HepG2 (cell line): ENCODE results near the gene PEX3. TPM values are rescaled to one million over a fixed set of nuclear protein-coding genes. Genes with fewer than 3 reads are reported as not detected.
A peak's percentile ranks its signal among the peaks of the same experiment; 100 is the strongest.

Source experiments
- ATAD3A ChIP-seq: sonication (generic); formaldehyde crosslinking; IDR thresholded peaks from 2 replicates; pipeline ENCODE4 v1.4.0; 2020; ENCODE audit warnings: missing genetic modification reagents
- FLYWCH1 ChIP-seq: sonication (generic); formaldehyde crosslinking; IDR thresholded peaks from 2 replicates; pipeline ENCODE4 v1.8.1; 2023; ENCODE audit warnings: mild to moderate bottlenecking, missing genetic modification reagents
- HOXD1 ChIP-seq: sonication (generic); formaldehyde crosslinking; IDR thresholded peaks from 2 replicates; pipeline ENCODE4 v1.5.0; 2020; ENCODE audit warnings: missing genetic modification reagents
- MEIS2 ChIP-seq: sonication (generic); formaldehyde crosslinking; IDR thresholded peaks from 2 replicates; pipeline ENCODE4 v1.9.0; 2021; ENCODE audit warnings: mild to moderate bottlenecking, missing genetic modification reagents
- PITX1 ChIP-seq: sonication (generic); formaldehyde crosslinking; IDR thresholded peaks from 2 replicates; pipeline ENCODE4 v1.5.1; 2020; ENCODE audit warnings: mild to moderate bottlenecking, missing genetic modification reagents
- REPIN1 ChIP-seq: sonication (generic); formaldehyde crosslinking; IDR thresholded peaks from 2 replicates; pipeline ENCODE4 v1.8.0; 2022; ENCODE audit warnings: missing genetic modification reagents, low read depth, mild to moderate bottlenecking, borderline replicate concordance
- RORA ChIP-seq: sonication (generic); formaldehyde crosslinking; IDR thresholded peaks from 2 replicates; pipeline ENCODE4 v1.5.0; 2020; ENCODE audit warnings: mild to moderate bottlenecking, missing genetic modification reagents, moderate library complexity
- SMARCE1 ChIP-seq: fragments of 450-650 bp; IDR thresholded peaks from 2 replicates; pipeline ENCODE4 v1.6.1; 2017; ENCODE audit warnings: borderline replicate concordance
- ZBTB7A ChIP-seq: sonication (generic); formaldehyde crosslinking; IDR thresholded peaks from 2 replicates; pipeline ENCODE4 v1.8.0; 2022; ENCODE audit warnings: mild to moderate bottlenecking, missing genetic modification reagents
- ZFYVE20 ChIP-seq: sonication (generic); formaldehyde crosslinking; IDR thresholded peaks from 2 replicates; pipeline ENCODE4 v1.8.0; 2023; ENCODE audit warnings: low read depth, mild to moderate bottlenecking, moderate library complexity, missing genetic modification reagents, borderline replicate concordance
- ZNF12 ChIP-seq: sonication (generic); formaldehyde crosslinking; IDR thresholded peaks from 2 replicates; pipeline ENCODE4 v1.5.0; 2020; ENCODE audit warnings: missing genetic modification reagents
- ZNF224 ChIP-seq: sonication (generic); formaldehyde crosslinking; IDR thresholded peaks from 2 replicates; pipeline ENCODE4 v1.5.0; 2020; ENCODE audit warnings: mild to moderate bottlenecking, missing genetic modification reagents
- ZNF232 ChIP-seq: sonication (generic); formaldehyde crosslinking; IDR thresholded peaks from 2 replicates; pipeline ENCODE4 v1.4.0; 2020; ENCODE audit warnings: missing genetic modification reagents, borderline replicate concordance
- ZNF446 ChIP-seq: sonication (generic); formaldehyde crosslinking; IDR thresholded peaks from 2 replicates; pipeline ENCODE4 v1.5.0; 2020; ENCODE audit warnings: mild to moderate bottlenecking, missing genetic modification reagents
- ZNF879 ChIP-seq: sonication (generic); formaldehyde crosslinking; IDR thresholded peaks from 2 replicates; pipeline ENCODE4 v1.8.1; 2023; ENCODE audit warnings: missing genetic modification reagents
- polyA plus RNA-seq, 8 experiments: library from polyadenylated mRNA; depleted of rRNA in 3 of 8; stranded (reverse) in 7 of 8; unstranded in 1 of 8; fragments of >200 nt; fragmentation: Illumina TruSeq in 4 of 8; extraction: Trizol in 4 of 8; gene quantifications; 2 replicates each; pipeline versions ENCODE4 v1.2.1 to v1.2.3, GENCODE V29; 2011 to 2016; ENCODE audit warnings: low read depth in 4 of 8, missing spikeins in 1 of 8, mixed read lengths in 1 of 8; ENCODE audit not compliant: insufficient read depth in 1 of 8
- total RNA-seq, 5 experiments: library from RNA; depleted of rRNA; stranded (reverse); fragments of >200 nt; fragmentation: Illumina TruSeq; extraction: Trizol; gene quantifications; 2 replicates each; pipeline ENCODE4 v1.2.3, GENCODE V29; 2016; ENCODE audit warnings: low read depth in 1 of 5
- TF ChIP-seq, protein P1 (sequence below): sonication (generic); formaldehyde crosslinking; IDR thresholded peaks from 2 replicates; pipeline ENCODE4 v1.5.1; 2020; ENCODE audit warnings: mild to moderate bottlenecking, missing genetic modification reagents, moderate library complexity
- TF ChIP-seq, protein P2 (sequence below): sonication (generic); formaldehyde crosslinking; IDR thresholded peaks from 2 replicates; pipeline ENCODE4 v1.5.0; 2020; ENCODE audit warnings: mild to moderate bottlenecking, missing genetic modification reagents
- TF ChIP-seq, protein P3 (sequence below): sonication (generic); formaldehyde crosslinking; IDR thresholded peaks from 2 replicates; pipeline ENCODE4 v1.4.0; 2020; ENCODE audit warnings: missing genetic modification reagents, borderline replicate concordance
- TF ChIP-seq, protein P4 (sequence below): sonication (generic); formaldehyde crosslinking; IDR thresholded peaks from 2 replicates; pipeline ENCODE4 v1.8.0; 2022; ENCODE audit warnings: mild to moderate bottlenecking, missing genetic modification reagents; ENCODE audit not compliant: insufficient replicate concordance

The PEX3 gene
- total and polyA plus RNA-seq, 2 of the 13 experiments (the other 11 are each of a cell fraction or from before 2014, with no cell fraction given): 30.9 to 40.8 TPM

DNA sequence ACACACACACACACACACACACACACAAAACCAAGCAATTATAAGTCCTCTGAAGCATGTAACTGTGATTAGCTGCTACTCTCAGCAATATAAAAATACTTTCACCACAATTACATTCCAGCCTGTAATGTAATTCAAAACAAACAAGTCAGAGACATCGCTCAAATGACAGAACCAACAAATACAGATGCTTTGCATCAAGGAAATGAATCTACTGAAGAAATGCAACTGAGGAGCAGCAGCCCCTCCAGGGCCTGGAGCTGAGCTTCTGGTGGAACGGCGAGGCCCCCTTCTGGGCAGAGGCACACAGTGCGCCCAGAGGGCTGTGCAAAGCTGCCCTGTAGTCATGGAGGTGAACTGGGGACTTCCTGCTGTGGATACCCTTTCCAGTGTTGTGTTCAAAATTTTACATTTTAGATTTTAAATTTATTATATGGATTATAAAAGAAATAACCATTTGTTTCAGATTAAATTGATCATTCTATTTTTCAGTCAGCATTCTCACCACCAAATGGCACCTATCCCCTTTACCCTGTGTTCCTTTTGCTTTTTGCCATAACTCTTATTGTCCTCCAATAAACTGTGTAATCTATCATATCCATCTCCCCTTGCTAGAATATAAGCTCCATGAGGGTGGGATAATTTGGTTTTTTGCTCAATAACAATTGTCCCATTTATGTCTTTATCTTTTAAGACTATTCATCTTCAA lies 23.3 kb upstream of the PEX3 start (continued):
- TF ChIP-seq, protein P1, sequence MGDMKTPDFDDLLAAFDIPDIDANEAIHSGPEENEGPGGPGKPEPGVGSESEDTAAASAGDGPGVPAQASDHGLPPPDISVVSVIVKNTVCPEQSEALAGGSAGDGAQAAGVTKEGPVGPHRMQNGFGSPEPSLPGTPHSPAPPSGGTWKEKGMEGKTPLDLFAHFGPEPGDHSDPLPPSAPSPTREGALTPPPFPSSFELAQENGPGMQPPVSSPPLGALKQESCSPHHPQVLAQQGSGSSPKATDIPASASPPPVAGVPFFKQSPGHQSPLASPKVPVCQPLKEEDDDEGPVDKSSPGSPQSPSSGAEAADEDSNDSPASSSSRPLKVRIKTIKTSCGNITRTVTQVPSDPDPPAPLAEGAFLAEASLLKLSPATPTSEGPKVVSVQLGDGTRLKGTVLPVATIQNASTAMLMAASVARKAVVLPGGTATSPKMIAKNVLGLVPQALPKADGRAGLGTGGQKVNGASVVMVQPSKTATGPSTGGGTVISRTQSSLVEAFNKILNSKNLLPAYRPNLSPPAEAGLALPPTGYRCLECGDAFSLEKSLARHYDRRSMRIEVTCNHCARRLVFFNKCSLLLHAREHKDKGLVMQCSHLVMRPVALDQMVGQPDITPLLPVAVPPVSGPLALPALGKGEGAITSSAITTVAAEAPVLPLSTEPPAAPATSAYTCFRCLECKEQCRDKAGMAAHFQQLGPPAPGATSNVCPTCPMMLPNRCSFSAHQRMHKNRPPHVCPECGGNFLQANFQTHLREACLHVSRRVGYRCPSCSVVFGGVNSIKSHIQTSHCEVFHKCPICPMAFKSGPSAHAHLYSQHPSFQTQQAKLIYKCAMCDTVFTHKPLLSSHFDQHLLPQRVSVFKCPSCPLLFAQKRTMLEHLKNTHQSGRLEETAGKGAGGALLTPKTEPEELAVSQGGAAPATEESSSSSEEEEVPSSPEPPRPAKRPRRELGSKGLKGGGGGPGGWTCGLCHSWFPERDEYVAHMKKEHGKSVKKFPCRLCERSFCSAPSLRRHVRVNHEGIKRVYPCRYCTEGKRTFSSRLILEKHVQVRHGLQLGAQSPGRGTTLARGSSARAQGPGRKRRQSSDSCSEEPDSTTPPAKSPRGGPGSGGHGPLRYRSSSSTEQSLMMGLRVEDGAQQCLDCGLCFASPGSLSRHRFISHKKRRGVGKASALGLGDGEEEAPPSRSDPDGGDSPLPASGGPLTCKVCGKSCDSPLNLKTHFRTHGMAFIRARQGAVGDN (CRISPR knock-in tag): peak; percentile 49
- TF ChIP-seq, protein P2, sequence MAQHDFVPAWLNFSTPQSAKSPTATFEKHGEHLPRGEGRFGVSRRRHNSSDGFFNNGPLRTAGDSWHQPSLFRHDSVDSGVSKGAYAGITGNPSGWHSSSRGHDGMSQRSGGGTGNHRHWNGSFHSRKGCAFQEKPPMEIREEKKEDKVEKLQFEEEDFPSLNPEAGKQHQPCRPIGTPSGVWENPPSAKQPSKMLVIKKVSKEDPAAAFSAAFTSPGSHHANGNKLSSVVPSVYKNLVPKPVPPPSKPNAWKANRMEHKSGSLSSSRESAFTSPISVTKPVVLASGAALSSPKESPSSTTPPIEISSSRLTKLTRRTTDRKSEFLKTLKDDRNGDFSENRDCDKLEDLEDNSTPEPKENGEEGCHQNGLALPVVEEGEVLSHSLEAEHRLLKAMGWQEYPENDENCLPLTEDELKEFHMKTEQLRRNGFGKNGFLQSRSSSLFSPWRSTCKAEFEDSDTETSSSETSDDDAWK (CRISPR knock-in tag): no peak
- TF ChIP-seq ZNF232 (CRISPR knock-in tag) (no peak), ZNF224 (CRISPR knock-in tag) (no peak), HOXD1 (no peak), ZFYVE20 (no peak), REPIN1 (no peak; the same call in 1 of the 2 replicates), ZNF879 (CRISPR knock-in tag) (no peak), MEIS2 (CRISPR knock-in tag) (no peak), ZNF446 (CRISPR knock-in tag) (no peak), RORA (CRISPR knock-in tag) (no peak), PITX1 (CRISPR knock-in tag) (no peak), ZBTB7A (CRISPR knock-in tag) (no peak), ATAD3A (CRISPR knock-in tag) (no peak), SMARCE1 (no peak), ZNF12 (CRISPR knock-in tag) (no peak), FLYWCH1 (CRISPR knock-in tag) (no peak)
- TF ChIP-seq, protein P3, sequence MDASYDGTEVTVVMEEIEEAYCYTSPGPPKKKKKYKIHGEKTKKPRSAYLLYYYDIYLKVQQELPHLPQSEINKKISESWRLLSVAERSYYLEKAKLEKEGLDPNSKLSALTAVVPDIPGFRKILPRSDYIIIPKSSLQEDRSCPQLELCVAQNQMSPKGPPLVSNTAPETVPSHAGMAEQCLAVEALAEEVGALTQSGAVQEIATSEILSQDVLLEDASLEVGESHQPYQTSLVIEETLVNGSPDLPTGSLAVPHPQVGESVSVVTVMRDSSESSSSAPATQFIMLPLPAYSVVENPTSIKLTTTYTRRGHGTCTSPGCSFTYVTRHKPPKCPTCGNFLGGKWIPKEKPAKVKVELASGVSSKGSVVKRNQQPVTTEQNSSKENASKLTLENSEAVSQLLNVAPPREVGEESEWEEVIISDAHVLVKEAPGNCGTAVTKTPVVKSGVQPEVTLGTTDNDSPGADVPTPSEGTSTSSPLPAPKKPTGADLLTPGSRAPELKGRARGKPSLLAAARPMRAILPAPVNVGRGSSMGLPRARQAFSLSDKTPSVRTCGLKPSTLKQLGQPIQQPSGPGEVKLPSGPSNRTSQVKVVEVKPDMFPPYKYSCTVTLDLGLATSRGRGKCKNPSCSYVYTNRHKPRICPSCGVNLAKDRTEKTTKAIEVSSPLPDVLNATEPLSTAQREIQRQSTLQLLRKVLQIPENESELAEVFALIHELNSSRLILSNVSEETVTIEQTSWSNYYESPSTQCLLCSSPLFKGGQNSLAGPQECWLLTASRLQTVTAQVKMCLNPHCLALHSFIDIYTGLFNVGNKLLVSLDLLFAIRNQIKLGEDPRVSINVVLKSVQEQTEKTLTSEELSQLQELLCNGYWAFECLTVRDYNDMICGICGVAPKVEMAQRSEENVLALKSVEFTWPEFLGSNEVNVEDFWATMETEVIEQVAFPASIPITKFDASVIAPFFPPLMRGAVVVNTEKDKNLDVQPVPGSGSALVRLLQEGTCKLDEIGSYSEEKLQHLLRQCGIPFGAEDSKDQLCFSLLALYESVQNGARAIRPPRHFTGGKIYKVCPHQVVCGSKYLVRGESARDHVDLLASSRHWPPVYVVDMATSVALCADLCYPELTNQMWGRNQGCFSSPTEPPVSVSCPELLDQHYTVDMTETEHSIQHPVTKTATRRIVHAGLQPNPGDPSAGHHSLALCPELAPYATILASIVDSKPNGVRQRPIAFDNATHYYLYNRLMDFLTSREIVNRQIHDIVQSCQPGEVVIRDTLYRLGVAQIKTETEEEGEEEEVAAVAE (CRISPR knock-in tag): peak; percentile 59; the same call in 1 of the 2 replicates
- TF ChIP-seq, protein P4, sequence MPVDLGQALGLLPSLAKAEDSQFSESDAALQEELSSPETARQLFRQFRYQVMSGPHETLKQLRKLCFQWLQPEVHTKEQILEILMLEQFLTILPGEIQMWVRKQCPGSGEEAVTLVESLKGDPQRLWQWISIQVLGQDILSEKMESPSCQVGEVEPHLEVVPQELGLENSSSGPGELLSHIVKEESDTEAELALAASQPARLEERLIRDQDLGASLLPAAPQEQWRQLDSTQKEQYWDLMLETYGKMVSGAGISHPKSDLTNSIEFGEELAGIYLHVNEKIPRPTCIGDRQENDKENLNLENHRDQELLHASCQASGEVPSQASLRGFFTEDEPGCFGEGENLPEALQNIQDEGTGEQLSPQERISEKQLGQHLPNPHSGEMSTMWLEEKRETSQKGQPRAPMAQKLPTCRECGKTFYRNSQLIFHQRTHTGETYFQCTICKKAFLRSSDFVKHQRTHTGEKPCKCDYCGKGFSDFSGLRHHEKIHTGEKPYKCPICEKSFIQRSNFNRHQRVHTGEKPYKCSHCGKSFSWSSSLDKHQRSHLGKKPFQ (CRISPR knock-in tag): no peak
